HG03342 (cell line): ENCODE results near the gene LIN9.
A peak's percentile ranks its signal among the peaks of the same experiment; 100 is the strongest.
"Not testable (repeated sequence)": the region's sequence is repeated elsewhere in the genome, so short reads cannot be mapped to it uniquely, and the experiment has no call there.

ENCODE experiments used
- ATAC-seq: cut with Tn5 transposase; IDR thresholded peaks from one replicate; pipeline ENCODE4 v1.9.1; 2021; ENCODE audit warnings: mild to moderate bottlenecking, moderate library complexity; ENCODE audit not compliant: unreplicated experiment

The LIN9 gene, protein sequence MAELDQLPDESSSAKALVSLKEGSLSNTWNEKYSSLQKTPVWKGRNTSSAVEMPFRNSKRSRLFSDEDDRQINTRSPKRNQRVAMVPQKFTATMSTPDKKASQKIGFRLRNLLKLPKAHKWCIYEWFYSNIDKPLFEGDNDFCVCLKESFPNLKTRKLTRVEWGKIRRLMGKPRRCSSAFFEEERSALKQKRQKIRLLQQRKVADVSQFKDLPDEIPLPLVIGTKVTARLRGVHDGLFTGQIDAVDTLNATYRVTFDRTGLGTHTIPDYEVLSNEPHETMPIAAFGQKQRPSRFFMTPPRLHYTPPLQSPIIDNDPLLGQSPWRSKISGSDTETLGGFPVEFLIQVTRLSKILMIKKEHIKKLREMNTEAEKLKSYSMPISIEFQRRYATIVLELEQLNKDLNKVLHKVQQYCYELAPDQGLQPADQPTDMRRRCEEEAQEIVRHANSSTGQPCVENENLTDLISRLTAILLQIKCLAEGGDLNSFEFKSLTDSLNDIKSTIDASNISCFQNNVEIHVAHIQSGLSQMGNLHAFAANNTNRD

DNA sequence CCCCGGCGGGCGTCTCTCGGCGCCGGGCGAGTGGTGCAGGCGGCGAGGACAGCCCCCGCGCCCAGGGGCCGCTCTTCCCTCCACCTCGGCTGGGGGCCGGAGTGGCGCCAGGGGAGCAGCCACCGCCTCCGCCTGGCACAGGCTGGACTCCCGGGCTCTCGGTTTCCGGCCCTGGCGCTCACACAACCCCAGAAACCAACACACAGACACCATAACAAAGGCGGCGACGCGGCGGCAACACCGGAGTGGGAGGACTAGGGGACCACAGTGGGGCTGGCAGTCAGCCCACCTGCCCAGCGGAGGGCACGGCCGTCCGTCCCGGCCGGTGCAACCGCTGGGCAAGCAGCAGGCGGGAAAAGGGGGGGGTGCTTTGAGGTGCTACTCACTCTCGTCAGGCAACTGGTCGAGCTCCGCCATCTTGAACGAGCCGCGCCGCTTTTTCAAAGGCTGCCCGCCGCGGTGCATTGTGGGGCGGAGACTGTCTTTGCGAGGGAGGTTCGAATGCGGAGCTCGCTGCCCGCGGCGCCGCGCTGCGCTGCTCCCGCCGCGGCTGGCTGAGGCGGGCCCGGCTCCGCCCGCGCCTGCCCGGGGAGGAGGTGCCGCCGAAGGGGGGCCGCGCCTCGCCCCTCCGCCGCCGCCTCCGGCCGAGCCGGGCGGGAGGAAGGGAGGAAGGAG is at the start of gene LIN9:
LIN9 (minus strand) TSS at position 442 of the 675 bp plus-strand sequence; CDS start at position 417, 25 bp downstream.
- peak; percentile 78 for ATAC-seq

DNA sequence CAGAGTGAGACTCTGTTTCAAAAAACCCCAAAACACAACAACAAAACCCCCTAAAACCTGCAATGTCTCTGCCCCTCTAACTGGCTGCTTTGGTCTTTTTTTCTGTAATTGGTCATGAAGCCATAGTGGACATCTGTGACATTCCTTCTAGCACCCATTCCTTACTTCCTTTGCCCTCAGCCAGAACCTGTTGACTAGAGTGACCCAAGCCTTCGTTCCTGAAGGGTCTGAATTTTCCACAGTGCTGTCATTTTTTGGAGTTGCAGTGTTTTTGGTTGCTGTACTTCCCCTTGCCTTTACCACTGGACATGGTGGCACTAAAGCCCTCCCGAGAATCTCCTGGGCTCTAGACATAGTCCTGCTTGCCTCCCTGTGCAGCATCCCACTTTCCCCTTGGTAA is 48.5 kb upstream of the LIN9 start:
- ATAC-seq, result no peak

DNA sequence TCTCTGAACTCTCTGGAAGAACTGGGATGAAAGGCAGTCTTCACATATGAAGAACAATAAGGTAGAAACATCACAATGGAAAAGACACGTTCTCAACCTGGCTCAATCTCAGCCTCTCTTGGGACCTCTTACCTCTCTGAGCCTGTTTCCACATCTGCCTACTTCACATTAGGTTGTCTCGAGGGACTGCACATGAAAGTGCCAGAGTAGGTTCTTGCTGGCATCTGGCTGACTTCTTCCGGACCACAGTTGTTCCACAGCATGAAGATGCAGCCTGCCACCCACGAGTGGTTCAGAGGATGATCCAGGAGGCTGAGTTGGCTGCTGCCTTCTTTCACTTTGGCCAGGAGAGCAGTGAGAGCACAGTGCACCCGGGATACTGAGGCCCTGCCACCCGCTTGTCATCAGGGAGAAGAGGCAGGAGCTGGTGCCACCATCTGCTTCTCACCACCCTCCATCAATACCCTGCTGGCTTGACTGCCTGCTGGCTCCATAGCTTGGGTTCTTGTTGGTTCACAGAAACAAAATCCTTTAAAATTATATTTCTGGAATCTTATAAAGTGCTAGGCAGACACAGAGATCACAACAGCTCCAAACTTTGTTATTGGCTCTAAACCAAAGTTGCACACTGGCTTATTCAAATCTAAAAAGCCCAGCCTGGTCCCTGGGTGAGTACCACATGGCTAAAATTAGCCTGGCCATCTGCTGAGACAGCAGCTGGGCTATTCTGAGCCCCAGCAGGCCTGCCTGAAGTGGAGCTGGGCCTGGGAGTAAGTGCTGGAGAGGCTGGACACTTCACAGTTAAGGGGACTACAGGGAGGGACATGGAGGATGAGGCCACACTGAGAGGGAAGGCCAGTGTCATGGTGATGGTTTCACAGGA is 46.9 kb upstream of the LIN9 start:
- peak; percentile 34 for ATAC-seq

DNA sequence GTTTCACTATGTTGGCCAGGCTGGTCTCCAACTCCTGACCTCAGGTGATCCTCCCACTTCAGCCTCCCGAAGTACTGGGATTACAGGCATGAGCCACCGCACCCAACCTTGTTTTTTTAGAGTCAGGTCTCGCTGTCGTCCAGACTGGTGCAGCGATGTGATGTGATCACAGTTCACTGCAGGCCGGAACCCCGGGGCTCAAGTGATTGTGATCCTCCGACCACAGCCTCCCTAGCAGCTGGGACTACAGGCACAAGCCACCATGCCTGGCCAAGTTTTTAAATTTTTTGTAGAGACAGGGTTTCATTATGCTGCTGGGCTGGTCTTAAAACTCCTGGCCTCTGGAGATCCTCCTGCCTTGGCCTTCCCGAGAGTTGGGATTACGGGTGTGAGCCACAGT is 46.1 kb upstream of the LIN9 start:
- no peak for ATAC-seq

DNA sequence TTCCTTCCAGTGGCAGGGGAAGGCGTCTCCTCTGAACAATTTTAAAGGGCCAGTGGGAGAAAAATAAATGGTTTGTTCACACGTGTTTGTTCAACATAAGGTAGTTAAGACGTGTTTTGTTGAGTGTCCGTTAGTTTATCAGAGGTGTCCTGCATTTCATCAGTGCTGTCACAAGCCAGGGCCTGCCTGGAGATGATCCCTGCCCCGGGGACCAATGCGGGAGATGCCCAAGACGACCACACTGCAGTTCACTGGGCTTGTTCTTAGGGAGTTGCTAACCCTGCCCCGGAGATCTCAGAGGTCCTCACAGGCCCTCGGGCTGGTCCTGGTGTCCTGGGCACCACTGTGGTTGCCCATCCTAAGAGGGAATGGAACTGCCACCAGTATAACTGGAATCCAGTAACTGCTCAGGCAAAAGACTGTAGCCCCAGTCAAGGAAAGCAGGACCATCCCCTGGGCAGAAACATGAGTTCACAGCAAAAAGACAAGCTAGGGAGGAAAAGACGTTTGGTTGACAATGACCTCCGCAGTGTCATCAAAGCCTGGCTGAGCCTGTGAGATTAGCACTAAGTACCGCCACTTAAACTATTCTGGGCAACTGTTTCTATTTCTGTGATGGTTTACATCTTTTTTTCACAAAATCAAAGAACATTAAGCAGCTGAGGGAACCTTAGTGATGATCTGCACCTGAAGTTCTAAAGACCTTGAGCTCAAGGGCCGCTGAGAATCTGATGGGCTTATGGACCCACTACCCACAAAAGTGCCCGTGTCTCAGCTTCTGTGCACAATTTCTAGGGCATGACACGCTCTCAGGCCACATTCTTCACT is 44.9 kb upstream of the LIN9 start:
- no peak for ATAC-seq

DNA sequence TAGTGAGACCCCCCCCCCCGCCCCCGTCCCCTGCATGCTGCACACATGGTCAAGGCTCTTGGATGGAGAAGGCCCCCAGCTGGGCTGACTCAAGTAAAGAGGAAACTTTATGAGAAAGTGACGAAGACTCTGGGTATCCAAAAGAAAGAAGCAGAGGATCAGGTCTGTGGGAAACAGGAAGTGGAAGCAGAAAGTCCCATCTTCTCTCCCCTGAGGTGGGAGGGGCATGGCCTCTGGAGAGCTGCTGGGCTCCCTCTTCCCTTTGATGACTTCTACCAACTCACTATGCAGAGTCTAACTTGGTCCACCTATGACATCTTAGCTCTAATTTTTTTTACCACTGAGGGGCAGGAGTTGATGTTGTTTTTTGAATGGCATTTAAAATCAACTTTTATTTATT is 42.7 kb upstream of the LIN9 start:
- no peak for ATAC-seq

DNA sequence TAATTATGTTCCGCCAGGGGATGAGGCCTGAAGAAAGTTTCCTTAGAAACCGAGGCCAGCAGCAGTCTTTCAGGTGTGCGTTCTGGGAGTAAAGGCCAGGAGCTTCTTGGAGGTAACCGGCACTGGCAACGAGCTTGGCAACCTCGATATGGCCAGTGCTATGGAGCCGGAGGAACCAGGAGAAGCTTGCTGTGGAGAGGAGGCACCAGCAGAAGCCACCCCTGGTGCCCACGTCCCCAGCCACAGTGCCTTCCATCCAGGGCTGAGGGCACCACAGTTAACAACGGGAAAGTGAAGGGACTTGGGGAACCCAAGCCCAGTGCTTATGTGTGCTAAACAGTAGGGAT is 41.5 kb upstream of the LIN9 start:
- peak; percentile 10 for ATAC-seq

DNA sequence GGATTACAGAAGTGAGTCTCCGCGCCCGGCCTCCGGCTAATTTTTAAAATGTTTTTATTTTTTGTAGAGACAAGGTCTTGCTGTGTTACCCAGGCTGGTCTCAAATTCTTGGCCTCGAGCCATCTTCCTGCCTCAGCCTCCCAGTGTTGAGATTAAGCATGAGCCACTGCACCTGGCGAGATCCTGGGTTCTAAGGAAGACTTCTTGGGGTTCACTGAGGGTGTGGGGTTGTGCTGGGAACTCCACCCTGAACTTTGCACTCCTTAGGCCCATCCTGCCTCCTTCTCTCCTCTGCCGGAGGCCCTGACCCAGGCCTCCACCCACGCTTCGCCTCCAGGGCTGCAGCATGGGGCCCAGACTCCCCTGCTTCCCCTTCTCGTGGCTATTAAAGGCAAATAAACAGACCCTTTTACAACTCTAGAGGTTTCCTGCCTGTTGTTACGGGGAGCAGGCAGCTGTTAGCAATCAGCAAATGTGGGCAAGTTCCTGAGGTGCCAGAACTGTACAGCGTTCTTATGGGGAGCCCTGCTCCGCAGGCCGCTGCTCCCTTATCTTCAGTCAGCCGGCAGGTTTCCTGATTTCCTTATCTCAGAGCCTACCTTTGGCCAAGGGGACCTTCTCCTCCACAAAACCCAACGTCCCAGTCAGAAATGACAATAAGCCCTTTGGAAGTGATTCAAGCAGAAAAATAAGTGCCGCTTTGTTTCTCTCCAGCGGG is 41.0 kb upstream of the LIN9 start:
- ATAC-seq, result peak; percentile 61

DNA sequence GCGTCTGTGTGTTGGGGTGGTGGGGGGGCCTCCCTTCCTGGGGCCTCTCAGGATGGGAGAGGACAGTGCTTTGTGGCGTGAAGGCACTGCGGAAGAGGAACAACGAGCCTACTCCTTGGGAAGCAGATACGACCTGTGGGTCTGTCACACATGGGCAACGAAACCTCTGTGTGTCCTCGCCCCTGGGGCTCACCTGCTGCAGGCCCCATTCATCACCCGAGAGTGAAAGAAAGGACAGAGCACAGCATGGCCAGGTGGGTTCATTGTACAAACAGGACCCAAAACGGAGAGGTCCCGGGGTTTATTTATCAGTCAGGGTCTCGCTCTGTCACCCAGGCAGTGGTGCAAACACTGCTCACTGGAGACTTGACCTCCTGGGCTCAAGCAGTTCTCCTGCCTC is 40.1 kb upstream of the LIN9 start:
- ATAC-seq, result no peak

DNA sequence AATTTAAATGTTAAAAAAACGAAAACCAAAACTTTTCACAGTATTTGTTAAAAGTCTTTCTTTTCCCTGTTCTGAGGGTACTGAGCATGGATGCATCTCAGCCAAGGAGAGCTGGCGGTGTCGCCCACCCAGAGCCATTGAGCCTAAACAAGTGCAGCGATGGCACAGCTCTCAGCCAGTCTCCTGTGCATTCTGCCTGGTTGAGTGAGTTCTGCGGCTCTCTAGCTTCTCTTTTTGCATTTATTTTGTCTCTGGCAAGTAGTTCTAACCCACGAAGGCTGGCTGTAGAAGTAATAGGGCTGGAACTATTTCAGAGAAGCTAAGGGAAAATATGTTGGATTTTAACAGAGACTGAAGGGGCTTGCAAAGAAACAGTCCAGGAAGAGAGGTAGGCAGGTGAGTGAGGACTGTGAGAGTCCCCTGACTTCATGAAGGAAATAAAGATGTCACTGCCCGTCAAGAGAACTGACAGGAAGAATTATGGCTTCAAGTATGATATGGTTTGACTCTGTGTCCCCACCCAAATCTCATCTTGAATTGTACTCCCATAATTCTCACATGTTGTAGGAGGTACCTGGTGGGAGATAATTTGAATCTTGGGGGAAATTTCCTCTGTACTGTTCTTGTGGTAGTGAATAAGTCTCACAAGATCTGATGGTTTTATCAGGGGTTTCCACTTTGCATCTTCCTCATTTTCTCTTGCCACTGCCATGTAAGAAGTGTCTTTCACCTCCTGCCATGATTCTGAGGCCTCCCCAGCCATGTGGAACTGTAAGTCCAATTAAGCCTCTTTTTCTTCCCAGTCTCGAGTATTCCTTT is 35.7 kb upstream of the LIN9 start:
- ATAC-seq, result no peak

DNA sequence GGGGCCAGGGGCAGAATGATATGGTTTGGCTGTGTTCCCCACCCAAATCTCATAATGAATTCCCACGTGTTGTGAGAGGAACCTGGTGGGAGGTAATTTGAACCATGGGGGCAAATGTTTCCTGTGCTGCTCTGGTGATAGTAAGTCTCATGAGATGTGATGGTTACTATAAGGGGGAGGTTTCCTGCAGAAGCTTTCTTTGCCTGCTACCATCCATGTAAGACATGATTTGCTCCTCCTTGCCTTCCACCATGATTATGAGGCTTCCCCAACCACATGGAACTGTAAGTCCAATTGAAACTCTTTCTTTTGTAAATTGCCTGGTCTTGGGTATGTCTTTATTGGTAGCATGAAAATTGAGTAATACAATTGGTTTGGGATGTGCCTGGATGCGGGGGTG is 33.7 kb upstream of the LIN9 start:
- ATAC-seq, result no peak

DNA sequence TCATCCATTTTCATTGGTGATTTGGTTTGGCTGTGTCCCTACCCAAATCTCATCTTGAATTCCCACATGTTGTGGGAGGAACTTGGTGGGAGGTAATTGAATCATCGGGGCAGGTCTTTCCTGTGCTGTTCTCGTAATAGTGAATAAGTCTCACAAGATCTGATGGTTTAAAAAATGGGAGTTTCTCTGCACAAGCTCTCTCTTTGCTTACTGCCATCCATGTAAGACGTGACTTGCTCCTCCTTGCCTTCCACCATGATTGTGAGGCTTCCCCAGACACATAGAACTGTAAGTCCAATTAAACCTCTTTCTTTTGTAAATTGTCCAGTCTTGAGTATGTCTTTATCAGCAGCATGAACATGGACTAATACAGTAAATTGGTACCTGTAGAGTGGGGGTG is 31.1 kb upstream of the LIN9 start:
- not testable (repeated sequence) for ATAC-seq

DNA sequence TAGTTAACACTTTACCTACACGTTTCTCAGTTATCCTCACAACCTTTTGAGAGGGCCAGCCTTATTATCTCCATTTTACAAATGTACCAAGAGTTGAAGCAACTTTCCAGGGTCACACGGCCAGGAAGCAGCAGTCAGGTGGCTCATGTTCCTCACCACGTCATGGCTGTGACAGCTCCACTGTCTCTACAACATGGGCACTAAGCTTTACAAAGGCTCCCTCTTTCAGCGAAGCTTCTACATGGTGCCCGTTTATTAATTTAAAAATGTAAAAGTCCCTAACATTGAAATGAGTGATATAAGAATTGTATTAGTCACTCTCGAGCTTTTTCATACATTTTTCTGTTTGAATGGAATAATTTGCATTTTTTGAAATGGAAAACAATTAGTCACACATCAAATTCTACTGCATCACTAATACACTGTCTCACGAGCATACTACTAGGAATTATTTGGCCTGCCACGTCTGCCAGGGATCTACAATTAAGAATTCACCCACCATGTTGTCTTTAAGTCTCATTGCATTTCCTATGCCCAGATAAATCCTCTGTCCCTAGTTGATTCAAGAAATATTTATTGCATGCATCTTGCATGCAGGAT is 28.4 kb upstream of the LIN9 start:
- ATAC-seq, result no peak

DNA sequence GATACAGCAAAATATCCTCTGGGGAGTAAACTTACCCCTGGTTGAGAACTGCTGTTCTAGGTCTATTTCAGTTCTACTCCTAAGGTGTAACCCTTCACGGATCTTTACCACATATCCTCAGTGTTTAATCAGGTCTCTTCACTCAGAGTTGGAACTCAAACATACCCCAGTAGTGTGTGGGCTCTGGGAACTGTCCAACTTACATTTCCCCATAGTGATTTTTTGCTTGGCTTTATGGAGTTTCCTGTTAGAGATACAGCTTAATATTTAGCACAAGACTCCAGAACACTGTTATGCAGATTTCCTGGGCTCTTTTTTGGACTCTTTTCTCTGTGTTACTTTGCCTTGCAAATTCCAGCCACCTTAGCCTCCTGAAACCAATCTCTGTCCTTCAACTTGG is 26.7 kb upstream of the LIN9 start:
- ATAC-seq, result no peak

DNA sequence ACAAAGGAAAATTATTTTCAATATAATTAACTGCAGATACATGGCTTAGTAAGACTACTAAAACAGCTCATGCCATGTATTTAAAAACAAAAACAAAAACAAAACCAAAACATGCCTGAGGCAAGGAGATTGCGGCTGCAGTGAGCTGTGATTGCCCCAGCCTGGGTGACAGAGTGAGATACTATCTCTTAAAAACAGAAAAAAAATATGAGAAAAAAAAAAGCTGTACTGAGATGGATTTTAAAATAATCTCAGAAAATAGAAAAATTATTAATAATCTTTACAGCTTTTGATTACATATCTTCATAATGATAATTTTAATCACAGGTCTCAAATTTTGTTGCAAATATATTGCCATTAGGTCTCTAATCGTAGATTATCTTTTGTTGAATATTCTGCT is 24.0 kb upstream of the LIN9 start:
- ATAC-seq, result no peak

DNA sequence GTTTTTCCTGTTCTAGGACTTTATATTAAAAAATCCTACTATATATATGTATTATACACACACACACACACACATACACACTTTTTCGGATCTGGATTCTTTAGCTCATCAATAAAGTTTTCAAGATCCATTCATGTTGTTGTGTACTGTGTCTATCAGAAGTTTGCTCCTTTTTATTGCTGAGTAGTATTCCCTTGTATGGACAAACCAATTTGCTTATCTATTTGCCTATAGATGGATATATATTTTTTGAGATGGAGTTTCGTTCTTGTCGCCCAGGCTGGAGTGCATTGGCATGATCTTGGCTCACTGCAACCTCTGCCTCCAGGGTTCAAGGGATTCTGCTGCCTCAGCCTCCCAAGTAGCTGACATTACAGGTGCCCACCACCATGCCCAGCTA is 20.3 kb upstream of the LIN9 start:
- ATAC-seq, result no peak

DNA sequence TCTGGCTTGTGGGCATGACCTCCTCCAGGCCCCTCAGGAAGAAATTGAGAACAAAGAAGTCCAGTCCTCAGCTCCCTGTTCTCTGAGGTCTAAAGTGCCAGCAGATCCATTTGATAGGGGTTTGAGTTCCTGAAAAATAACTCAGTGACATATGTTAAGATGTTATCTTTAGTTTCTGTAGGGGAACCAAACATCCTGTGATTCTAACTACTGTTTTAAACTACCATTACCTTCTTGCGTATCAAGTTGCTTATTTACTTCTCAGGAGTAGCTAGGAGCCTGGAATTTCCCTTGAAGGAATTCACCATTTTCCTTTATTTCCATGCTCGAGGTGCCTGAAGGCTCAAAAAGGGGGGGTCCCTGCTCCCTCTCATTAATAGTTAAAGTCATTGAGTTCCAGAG is 18.8 kb upstream of the LIN9 start:
- no peak for ATAC-seq

DNA sequence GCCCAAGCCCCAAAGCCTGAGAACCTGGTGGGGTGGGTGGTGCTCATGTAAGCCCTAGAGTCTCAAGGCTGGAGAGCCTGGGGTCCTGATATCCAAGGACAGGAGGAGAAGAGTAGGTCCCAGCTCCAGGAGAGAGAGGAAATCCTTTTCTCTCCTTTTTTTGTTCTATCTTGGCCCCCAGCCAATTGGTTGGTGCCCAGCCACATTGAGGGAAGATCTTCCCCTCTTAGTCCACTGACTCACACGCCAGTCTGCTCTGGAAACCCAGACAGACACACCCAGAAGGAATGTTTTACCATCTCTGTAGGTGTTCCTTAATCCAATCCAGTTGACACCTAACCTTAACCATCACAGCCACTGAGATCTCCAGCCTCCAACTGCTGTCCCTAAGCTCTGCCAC is 16.2 kb upstream of the LIN9 start:
- ATAC-seq, result no peak

DNA sequence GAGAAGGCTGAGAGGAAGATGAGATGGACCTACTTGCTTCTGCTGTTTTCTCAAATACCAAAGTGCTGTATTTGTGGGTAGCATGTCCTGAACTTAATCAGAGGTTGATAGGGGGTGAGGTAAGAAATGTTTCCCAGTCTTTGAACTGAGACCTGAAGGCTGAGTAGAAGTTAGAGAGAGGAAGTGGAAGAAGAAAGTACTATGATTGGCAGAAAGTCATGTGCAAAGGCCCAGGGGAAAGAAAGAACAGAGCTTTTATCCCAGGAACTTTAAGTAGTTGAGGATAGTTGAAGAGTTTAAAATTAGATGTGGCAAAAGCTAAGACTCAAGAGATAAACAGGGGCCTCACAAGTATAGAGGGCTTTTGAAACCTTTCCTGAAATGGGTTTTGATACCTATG is 15.5 kb upstream of the LIN9 start:
- ATAC-seq, result no peak
